ENCODE data around the gene MTHFD2L.
A peak's percentile ranks its signal among the peaks of the same experiment; 100 is the strongest.

The MTHFD2L gene

DNA sequence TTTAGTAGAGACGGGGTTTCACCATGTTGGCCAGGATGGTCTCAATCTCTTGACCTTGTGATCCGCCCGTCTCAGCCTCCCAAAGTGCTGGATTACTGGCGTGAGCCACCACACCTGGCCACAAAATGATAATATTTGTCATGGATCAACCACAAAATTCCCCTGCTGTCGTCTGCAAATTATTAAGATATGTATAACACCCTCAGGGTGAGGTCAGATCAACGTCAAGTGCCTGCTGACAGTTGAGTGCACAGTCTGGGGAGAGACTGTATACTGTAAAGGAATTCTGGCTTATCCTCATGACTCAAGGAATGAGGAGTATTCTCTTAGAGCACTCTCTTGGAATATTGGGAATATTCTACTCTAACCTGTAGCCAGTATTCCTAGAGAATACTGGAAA is 161.6 kb downstream of the MTHFD2L start:
- Histone ChIP-seq H3K9ac (ENCODE audit: low read length) (no peak overlapping the region), H3K27ac (ENCODE audit: low read depth, low read length) (no peak overlapping the region), H3K27me3 (ENCODE audit: control insufficient read depth, insufficient read depth, low read length) (no peaks in the 10 kb centered on the region), H3K4me1 (ENCODE audit: control insufficient read depth, insufficient read depth, low read length) (peaks cover 4% of the 10 kb centered on the region), H3K9me3 (ENCODE audit: control insufficient read depth, insufficient read depth, low read depth, low read length) (no peaks in the 10 kb centered on the region), H3K4me3 (ENCODE audit: low read depth, low read length) (no peak overlapping the region), H3K36me3 (ENCODE audit: control insufficient read depth, insufficient read depth, low read length) (no peaks in the 10 kb centered on the region)

DNA sequence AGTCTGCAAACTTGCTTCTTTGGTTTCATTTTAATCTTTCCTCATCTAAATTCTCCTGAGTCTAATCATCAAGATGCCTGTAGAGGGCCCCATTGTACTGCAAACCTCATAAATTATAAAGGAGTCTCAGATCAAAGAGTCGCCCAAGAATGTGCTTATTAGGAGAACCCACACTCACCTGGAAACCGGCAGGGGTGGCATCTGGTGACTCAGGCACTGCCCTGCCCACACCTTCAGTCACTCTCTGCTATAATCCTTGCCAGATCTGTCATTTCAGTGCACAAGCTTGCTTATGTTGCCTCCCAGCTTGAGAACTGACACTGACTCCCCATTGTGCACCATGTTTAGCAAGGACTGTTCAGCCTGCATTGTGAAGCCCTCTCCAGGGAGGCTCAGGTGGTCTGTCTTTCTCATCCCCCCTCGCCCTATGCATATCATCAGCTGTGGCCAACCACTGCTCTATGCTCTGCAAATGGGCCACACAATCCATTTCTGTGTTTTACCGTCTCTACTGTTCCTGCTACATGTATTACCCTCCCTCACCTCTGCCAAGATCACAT is 162.7 kb downstream of the MTHFD2L start:
- Histone ChIP-seq H3K36me3 (ENCODE audit: control insufficient read depth, insufficient read depth, low read length) (no peaks in the 10 kb centered on the region), H3K9ac (ENCODE audit: low read length) (no peak overlapping the region), H3K27ac (ENCODE audit: low read depth, low read length) (no peak overlapping the region)

DNA sequence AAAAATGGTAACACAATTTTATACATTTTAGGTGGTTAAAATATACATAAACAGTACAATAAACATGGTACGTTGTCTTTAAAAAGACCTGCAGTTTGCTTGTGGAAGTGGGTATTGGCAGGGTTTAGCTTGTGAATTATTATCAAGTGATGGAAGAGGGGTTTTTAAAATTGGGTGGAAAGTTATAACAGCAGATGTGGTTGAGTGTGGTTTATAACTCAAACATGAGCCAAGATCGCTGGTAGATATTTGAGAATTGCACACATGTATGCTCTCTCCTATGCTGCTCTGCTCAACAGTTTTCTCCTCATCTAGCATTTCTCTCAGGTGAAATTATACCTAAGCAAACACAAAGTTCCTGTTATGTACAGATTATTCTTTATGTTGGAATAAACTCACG is 164.4 kb downstream of the MTHFD2L start:
- H3K27ac ChIP-seq (ENCODE audit: low read depth, low read length), result no peak overlapping the region

More for the DNA sequence above, 162.7 kb downstream of the MTHFD2L start:
- Histone ChIP-seq H3K4me1 (ENCODE audit: control insufficient read depth, insufficient read depth, low read length) (peaks cover 4% of the 10 kb centered on the region), H3K4me3 (ENCODE audit: low read depth, low read length) (peak overlapping the region; percentile 35; the same call in 1 of the 2 replicates), H3K27me3 (ENCODE audit: control insufficient read depth, insufficient read depth, low read length) (no peaks in the 10 kb centered on the region), H3K9me3 (ENCODE audit: control insufficient read depth, insufficient read depth, low read depth, low read length) (no peaks in the 10 kb centered on the region)

DNA sequence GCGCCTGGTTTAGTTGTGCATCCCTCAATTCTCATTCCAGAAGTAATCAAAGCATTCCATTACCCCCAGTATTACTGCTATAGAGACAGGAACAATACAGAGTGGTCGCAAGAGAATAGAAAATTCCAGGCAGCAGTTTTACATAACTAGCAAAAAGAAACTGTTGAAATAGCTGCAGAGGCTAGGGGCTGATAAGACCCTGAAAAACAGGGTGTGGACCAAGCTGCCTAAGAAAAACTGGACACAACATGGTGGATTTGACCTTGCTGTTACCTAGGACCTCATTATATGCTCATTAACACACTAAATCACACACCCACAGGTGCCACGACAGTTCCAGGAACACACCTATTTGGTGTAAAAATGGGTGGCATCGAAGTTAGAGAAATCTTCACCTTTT is 165.7 kb downstream of the MTHFD2L start:
- no peak overlapping the region for H3K9ac ChIP-seq (ENCODE audit: low read length)
- H3K9me3 ChIP-seq (ENCODE audit: control insufficient read depth, insufficient read depth, low read depth, low read length), result no peaks in the 10 kb centered on the region
- no peaks in the 10 kb centered on the region for H3K36me3 ChIP-seq (ENCODE audit: control insufficient read depth, insufficient read depth, low read length)
- H3K4me1 ChIP-seq (ENCODE audit: control insufficient read depth, insufficient read depth, low read length), result peaks cover 4% of the 10 kb centered on the region
- H3K27me3 ChIP-seq (ENCODE audit: control insufficient read depth, insufficient read depth, low read length), result no peaks in the 10 kb centered on the region
- no peak overlapping the region for H3K4me3 ChIP-seq (ENCODE audit: low read depth, low read length)
- H3K27ac ChIP-seq (ENCODE audit: low read depth, low read length), result no peak overlapping the region

More for the DNA sequence above, 164.4 kb downstream of the MTHFD2L start:
- Histone ChIP-seq H3K4me3 (ENCODE audit: low read depth, low read length) (no peak overlapping the region), H3K4me1 (ENCODE audit: control insufficient read depth, insufficient read depth, low read length) (peaks cover 4% of the 10 kb centered on the region), H3K36me3 (ENCODE audit: control insufficient read depth, insufficient read depth, low read length) (no peaks in the 10 kb centered on the region), H3K9ac (ENCODE audit: low read length) (no peak overlapping the region), H3K9me3 (ENCODE audit: control insufficient read depth, insufficient read depth, low read depth, low read length) (no peaks in the 10 kb centered on the region), H3K27me3 (ENCODE audit: control insufficient read depth, insufficient read depth, low read length) (no peaks in the 10 kb centered on the region)

DNA sequence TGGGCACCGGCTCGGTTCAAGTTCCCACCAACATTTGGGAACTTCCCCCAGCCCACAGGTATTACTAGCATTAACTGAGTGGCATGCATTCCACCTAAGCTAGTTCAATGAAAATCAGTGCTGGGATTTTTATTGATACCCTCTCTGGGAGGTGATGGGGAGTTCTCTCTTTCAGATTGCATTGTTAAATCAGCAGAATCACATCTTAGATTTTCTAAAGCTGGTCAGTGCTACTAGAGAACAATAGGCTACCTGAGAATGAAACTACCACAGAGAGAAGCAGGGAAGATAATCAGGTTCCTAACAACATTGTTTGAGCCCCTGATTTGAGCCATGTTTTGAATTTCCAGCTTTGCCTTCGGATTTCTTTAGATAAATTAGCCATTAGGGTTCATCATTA is 166.3 kb downstream of the MTHFD2L start:
- Histone ChIP-seq H3K27me3 (ENCODE audit: control insufficient read depth, insufficient read depth, low read length) (no peaks in the 10 kb centered on the region), H3K9ac (ENCODE audit: low read length) (no peak overlapping the region), H3K27ac (ENCODE audit: low read depth, low read length) (no peak overlapping the region), H3K4me1 (ENCODE audit: control insufficient read depth, insufficient read depth, low read length) (peaks cover 4% of the 10 kb centered on the region), H3K4me3 (ENCODE audit: low read depth, low read length) (no peak overlapping the region), H3K36me3 (ENCODE audit: control insufficient read depth, insufficient read depth, low read length) (no peaks in the 10 kb centered on the region), H3K9me3 (ENCODE audit: control insufficient read depth, insufficient read depth, low read depth, low read length) (no peaks in the 10 kb centered on the region)

DNA sequence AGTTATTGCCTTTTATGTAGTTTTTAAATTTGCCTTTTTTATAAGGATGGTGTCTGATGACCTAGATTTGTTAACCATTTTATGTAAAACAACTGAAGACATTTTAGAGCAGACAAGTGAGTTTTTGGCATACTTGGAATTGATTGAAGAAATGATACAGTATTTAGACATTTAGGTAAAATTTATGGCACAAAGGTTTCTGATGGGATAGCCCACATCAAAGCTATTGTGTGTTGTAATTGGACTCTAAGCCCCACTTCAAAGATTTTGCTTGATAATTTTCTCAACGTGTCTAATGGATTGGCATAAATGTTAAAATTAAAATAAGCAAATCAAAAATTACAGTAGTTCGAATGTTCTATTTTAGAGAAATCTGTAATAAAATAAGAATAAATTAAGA is 168.0 kb downstream of the MTHFD2L start:
- Histone ChIP-seq H3K27me3 (ENCODE audit: control insufficient read depth, insufficient read depth, low read length) (no peaks in the 10 kb centered on the region), H3K27ac (ENCODE audit: low read depth, low read length) (no peak overlapping the region), H3K4me3 (ENCODE audit: low read depth, low read length) (no peak overlapping the region), H3K4me1 (ENCODE audit: control insufficient read depth, insufficient read depth, low read length) (peaks cover under 1% of the 10 kb centered on the region; the same call in 1 of the 2 replicates), H3K9ac (ENCODE audit: low read length) (no peak overlapping the region), H3K36me3 (ENCODE audit: control insufficient read depth, insufficient read depth, low read length) (no peaks in the 10 kb centered on the region), H3K9me3 (ENCODE audit: control insufficient read depth, insufficient read depth, low read depth, low read length) (no peaks in the 10 kb centered on the region)

DNA sequence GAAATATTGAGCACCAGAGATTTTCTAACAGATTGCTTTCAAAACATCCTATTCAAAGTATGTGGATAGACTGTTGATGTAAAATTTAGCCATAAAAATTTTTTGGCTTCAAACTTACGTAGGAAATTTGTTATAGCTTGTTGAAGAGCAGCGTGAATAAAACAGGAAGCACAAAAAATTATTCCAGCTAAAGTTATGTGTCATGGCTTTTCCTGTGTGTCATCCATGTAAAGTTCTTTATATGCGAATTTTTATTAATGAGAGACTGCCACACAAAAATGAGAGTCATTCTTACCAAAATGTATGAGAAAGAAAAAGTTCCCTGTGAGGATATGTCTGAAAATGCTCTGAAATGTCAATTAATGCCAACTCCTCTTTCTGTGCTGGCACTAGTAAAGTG is 169.8 kb downstream of the MTHFD2L start:
- Histone ChIP-seq H3K9me3 (ENCODE audit: control insufficient read depth, insufficient read depth, low read depth, low read length) (no peaks in the 10 kb centered on the region), H3K4me1 (ENCODE audit: control insufficient read depth, insufficient read depth, low read length) (no peaks in the 10 kb centered on the region), H3K27ac (ENCODE audit: low read depth, low read length) (no peak overlapping the region), H3K36me3 (ENCODE audit: control insufficient read depth, insufficient read depth, low read length) (no peaks in the 10 kb centered on the region), H3K9ac (ENCODE audit: low read length) (no peak overlapping the region), H3K27me3 (ENCODE audit: control insufficient read depth, insufficient read depth, low read length) (no peaks in the 10 kb centered on the region), H3K4me3 (ENCODE audit: low read depth, low read length) (no peak overlapping the region)

DNA sequence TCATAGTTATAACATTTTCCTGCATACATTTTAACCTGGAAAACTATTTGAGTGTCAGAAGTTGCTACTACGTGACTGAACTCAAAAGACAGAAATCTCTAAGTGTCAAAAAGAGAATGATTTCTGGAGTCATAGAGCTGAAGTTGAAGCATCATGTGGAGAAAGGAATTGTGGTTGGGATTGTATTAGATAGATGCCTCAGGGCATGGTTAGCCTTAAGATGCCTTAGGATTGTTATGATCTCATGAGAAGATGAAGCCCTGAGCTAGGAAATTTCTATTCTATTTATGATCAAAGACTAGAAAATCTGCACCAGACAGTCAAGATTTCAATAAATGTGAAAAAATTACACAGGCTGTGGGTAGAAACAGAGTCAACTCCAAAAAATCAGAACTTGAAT is 170.6 kb downstream of the MTHFD2L start:
- no peaks in the 10 kb centered on the region for H3K27me3 ChIP-seq (ENCODE audit: control insufficient read depth, insufficient read depth, low read length)
- no peaks in the 10 kb centered on the region for H3K36me3 ChIP-seq (ENCODE audit: control insufficient read depth, insufficient read depth, low read length)
- no peaks in the 10 kb centered on the region for H3K9me3 ChIP-seq (ENCODE audit: control insufficient read depth, insufficient read depth, low read depth, low read length)
- no peak overlapping the region for H3K9ac ChIP-seq (ENCODE audit: low read length)
- H3K4me3 ChIP-seq (ENCODE audit: low read depth, low read length), result no peak overlapping the region
- no peaks in the 10 kb centered on the region for H3K4me1 ChIP-seq (ENCODE audit: control insufficient read depth, insufficient read depth, low read length)
- H3K27ac ChIP-seq (ENCODE audit: low read depth, low read length), result no peak overlapping the region

DNA sequence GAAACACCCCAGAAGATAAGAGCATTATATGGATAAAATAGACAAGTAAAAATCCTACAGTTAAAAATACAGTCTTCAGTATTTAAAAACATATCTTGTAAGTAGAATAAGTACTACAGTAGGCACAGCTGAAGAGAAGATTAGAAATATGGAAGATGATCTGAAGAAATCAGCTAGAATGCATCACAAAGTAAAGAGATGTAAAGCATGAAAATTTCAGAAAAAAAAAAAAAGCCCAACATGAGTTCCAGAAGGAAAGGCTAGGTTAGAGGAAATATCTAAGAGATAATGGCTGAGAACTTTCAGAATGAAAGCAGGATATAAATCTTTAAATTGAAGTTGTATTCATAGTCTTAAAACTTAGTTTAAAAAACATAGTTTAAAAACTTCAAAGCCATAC is 171.4 kb downstream of the MTHFD2L start:
- H3K9ac ChIP-seq (ENCODE audit: low read length), result no peak overlapping the region
- no peak overlapping the region for H3K27ac ChIP-seq (ENCODE audit: low read depth, low read length)
- H3K9me3 ChIP-seq (ENCODE audit: control insufficient read depth, insufficient read depth, low read depth, low read length), result no peaks in the 10 kb centered on the region
- H3K4me1 ChIP-seq (ENCODE audit: control insufficient read depth, insufficient read depth, low read length), result no peaks in the 10 kb centered on the region
- no peak overlapping the region for H3K4me3 ChIP-seq (ENCODE audit: low read depth, low read length)
- H3K27me3 ChIP-seq (ENCODE audit: control insufficient read depth, insufficient read depth, low read length), result no peaks in the 10 kb centered on the region
- no peaks in the 10 kb centered on the region for H3K36me3 ChIP-seq (ENCODE audit: control insufficient read depth, insufficient read depth, low read length)

DNA sequence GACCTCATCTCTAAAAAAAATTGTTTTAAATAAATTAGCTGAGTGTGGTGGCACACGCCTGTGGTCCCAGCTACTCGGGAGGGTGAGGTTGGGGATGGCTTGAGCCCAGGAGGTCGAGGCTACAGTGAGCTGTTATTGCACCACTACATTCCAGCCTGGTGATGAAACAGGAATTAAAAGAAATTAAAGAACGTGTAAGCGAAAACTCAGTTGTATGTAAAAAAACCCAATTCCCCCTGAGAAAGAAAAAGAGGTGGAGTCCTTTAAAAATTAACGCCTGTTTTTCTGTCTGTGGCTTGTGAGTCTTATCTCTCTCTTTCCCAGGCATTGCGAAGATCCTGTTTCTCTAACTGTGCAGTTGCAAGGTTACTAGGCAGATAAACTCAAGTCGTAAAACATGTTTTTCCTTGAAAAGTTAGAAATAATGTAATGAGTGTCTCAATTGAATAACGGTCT is 172.4 kb downstream of the MTHFD2L start:
- Histone ChIP-seq H3K9me3 (ENCODE audit: control insufficient read depth, insufficient read depth, low read depth, low read length) (no peaks in the 10 kb centered on the region), H3K27me3 (ENCODE audit: control insufficient read depth, insufficient read depth, low read length) (no peaks in the 10 kb centered on the region), H3K36me3 (ENCODE audit: control insufficient read depth, insufficient read depth, low read length) (no peaks in the 10 kb centered on the region), H3K4me1 (ENCODE audit: control insufficient read depth, insufficient read depth, low read length) (no peaks in the 10 kb centered on the region), H3K4me3 (ENCODE audit: low read depth, low read length) (no peak overlapping the region), H3K9ac (ENCODE audit: low read length) (no peak overlapping the region), H3K27ac (ENCODE audit: low read depth, low read length) (no peak overlapping the region)

DNA sequence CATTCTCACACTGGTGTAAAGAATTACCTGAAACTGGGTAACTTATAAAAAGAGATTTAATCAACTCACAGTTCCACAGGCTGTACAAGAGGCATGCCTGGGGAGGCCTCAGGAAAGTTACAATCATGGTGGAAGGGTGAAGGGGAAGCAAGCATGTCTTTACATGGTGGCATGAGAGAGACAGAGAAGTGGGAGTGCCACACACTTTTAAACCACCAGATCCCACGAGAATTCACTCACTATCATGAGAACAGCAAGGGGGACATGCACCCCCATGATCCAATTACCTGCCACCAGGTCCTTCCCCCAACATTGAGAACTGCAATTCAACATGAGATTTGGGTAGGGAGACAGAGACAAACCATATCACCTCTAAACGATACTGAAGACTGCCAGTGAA is 173.3 kb downstream of the MTHFD2L start:
- Histone ChIP-seq H3K4me1 (ENCODE audit: control insufficient read depth, insufficient read depth, low read length) (no peaks in the 10 kb centered on the region), H3K4me3 (ENCODE audit: low read depth, low read length) (no peak overlapping the region), H3K27me3 (ENCODE audit: control insufficient read depth, insufficient read depth, low read length) (no peaks in the 10 kb centered on the region), H3K36me3 (ENCODE audit: control insufficient read depth, insufficient read depth, low read length) (no peaks in the 10 kb centered on the region), H3K9ac (ENCODE audit: low read length) (no peak overlapping the region), H3K9me3 (ENCODE audit: control insufficient read depth, insufficient read depth, low read depth, low read length) (no peaks in the 10 kb centered on the region), H3K27ac (ENCODE audit: low read depth, low read length) (no peak overlapping the region)

DNA sequence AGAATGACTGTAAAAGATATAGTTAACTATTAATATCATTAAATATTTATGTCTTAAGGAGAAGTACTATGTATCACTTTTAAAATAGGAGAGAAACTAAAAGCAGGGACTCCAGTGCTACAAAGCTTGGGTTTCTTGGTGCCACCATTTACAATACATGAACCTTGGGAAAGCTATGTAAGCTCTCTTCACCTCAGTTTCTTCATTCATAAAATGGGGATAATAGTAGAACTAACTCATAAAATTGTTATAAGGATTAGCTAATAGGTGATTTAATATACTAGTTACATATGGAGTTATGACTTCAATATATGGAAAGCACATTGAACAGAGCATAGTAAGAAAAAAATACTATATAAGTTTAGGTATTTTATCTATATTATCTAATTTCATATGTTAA is 174.0 kb downstream of the MTHFD2L start:
- Histone ChIP-seq H3K36me3 (ENCODE audit: control insufficient read depth, insufficient read depth, low read length) (no peaks in the 10 kb centered on the region), H3K4me3 (ENCODE audit: low read depth, low read length) (no peak overlapping the region), H3K27ac (ENCODE audit: low read depth, low read length) (no peak overlapping the region), H3K4me1 (ENCODE audit: control insufficient read depth, insufficient read depth, low read length) (no peaks in the 10 kb centered on the region), H3K27me3 (ENCODE audit: control insufficient read depth, insufficient read depth, low read length) (no peaks in the 10 kb centered on the region), H3K9me3 (ENCODE audit: control insufficient read depth, insufficient read depth, low read depth, low read length) (no peaks in the 10 kb centered on the region), H3K9ac (ENCODE audit: low read length) (no peak overlapping the region)
